Neural progenitor cell (in vitro differentiated cells): ENCODE results near the gene PAQR9. TPM values are rescaled to one million over a fixed set of nuclear protein-coding genes. Genes with fewer than 3 reads are reported as not detected.

Source experiments
- DNase-seq: peaks from one replicate; pipeline ENCODE4 v3.0.0-alpha.2; 2016; ENCODE audit warnings: low spot score
- H2AFZ ChIP-seq: fragments of 200-600 bp; sonication (generic); replicated peaks from 2 replicates; pipeline ENCODE4 v1.6.1; 2016; ENCODE audit warnings: antibody characterized with exemption
- H3F3A ChIP-seq: fragments of 200-600 bp; sonication (generic); 2 replicates; pipeline ENCODE4 v1.6.1; 2016; ENCODE audit warnings: antibody characterized with exemption, low read depth
- H3K27ac ChIP-seq: fragments of 200-600 bp; sonication (generic); 2 replicates; pipeline ENCODE4 v1.5.1; 2016; ENCODE audit warnings: mild to moderate bottlenecking
- H3K27me3 ChIP-seq: fragments of 200-600 bp; sonication (generic); 2 replicates; pipeline ENCODE4 v1.6.1; 2016; ENCODE audit warnings: mild to moderate bottlenecking, moderate library complexity
- H3K36me3 ChIP-seq: fragments of 200-600 bp; sonication (generic); 2 replicates; pipeline ENCODE4 v1.5.1; 2016
- H3K4me1 ChIP-seq: fragments of 200-600 bp; sonication (generic); 2 replicates; pipeline ENCODE4 v1.6.1; 2016; ENCODE audit warnings: mixed run types
- H3K4me2 ChIP-seq: fragments of 200-600 bp; sonication (generic); 2 replicates; pipeline ENCODE4 v1.6.1; 2016
- H3K4me3 ChIP-seq: fragments of 200-600 bp; sonication (generic); 2 replicates; pipeline ENCODE4 v1.5.1; 2016
- H3K79me2 ChIP-seq: fragments of 200-600 bp; sonication (generic); 2 replicates; pipeline ENCODE4 v1.6.1; 2016; ENCODE audit warnings: low read depth
- H3K9ac ChIP-seq: fragments of 200-600 bp; sonication (generic); 2 replicates; pipeline ENCODE4 v1.6.1; 2016
- H3K9me3 ChIP-seq: fragments of 200-600 bp; sonication (generic); 2 replicates; pipeline ENCODE4 v1.5.1; 2016; ENCODE audit warnings: low read depth
- H4K20me1 ChIP-seq: fragments of 200-600 bp; sonication (generic); 2 replicates; pipeline ENCODE4 v1.6.1; 2016; ENCODE audit warnings: low read depth
- H3K27ac Mint-ChIP-seq: 3 replicates; pipeline ENCODE4 v1.8.0; 2021; ENCODE audit warnings: mixed read lengths
- H3K27me3 Mint-ChIP-seq: 2 replicates; pipeline ENCODE4 v1.8.0; 2022; ENCODE audit warnings: low read depth, mild to moderate bottlenecking, inconsistent platforms, moderate library complexity, mixed read lengths; ENCODE audit not compliant: insufficient read depth
- H3K36me3 Mint-ChIP-seq: 3 replicates; pipeline ENCODE4 v1.8.0; 2021; ENCODE audit warnings: mixed read lengths
- H3K4me1 Mint-ChIP-seq: 3 replicates; pipeline ENCODE4 v1.8.0; 2021; ENCODE audit warnings: mixed read lengths
- H3K4me3 Mint-ChIP-seq: 3 replicates; pipeline ENCODE4 v1.8.0; 2021; ENCODE audit warnings: mild to moderate bottlenecking, moderate library complexity, mixed read lengths
- H3K9me3 Mint-ChIP-seq: 3 replicates; pipeline ENCODE4 v1.8.0; 2020; ENCODE audit warnings: mixed read lengths
- CTCF ChIP-seq: fragments of 200-600 bp; sonication (generic); IDR thresholded peaks from 2 replicates; pipeline ENCODE4 v1.5.1; 2017; ENCODE audit warnings: antibody characterized with exemption, mild to moderate bottlenecking
- EZH2 ChIP-seq: fragments of 200-600 bp; sonication (generic); IDR thresholded peaks from 2 replicates; pipeline ENCODE4 v1.6.1; 2017; ENCODE audit warnings: antibody characterized with exemption, mild to moderate bottlenecking, moderate library complexity
- EZH2phosphoT487 ChIP-seq: fragments of 200-600 bp; sonication (generic); IDR thresholded peaks from 2 replicates; pipeline ENCODE4 v1.6.1; 2017; ENCODE audit warnings: antibody characterized with exemption
- total RNA-seq: library from RNA; depleted of rRNA; stranded (reverse); fragments of >200 nt; gene quantifications from 2 replicates; pipeline ENCODE4 v1.2.3, GENCODE V29; 2015; ENCODE audit warnings: low replicate concordance

Gene PAQR9
- total RNA-seq, 1 donor from 2014 or later: 2.2 TPM

GRCh38 chr3:142953443-142953842, 10.0 kb downstream of the PAQR9 start:
- Histone ChIP-seq H3K4me2 (no peak overlapping the region), H3K9me3 (no peaks in the 10 kb centered on the region), H2AFZ (no peak overlapping the region), H3K4me3 (no peak overlapping the region), H3K9ac (no peak overlapping the region), H3K4me1 (no peaks in the 10 kb centered on the region), H4K20me1 (no peaks in the 10 kb centered on the region), H3K27ac (no peak overlapping the region), H3K36me3 (no peaks in the 10 kb centered on the region), H3K27me3 (no peaks in the 10 kb centered on the region), H3F3A (no peaks in the 10 kb centered on the region), H3K79me2 (no peaks in the 10 kb centered on the region)
- TF ChIP-seq CTCF (no peak), EZH2 (no peak), EZH2phosphoT487 (no peak)
- Mint-ChIP-seq H3K36me3 (no peaks in the 10 kb centered on the region), H3K4me1 (peaks cover 27% of the 10 kb centered on the region), H3K27me3 (peaks cover 2% of the 10 kb centered on the region), H3K9me3 (no peaks in the 10 kb centered on the region), H3K27ac (no peak overlapping the region), H3K4me3 (no peak overlapping the region)
- DNase-seq: no peak

GRCh38 chr3:142952272-142953193, 10.9 kb downstream of the PAQR9 start:
- Histone ChIP-seq H3K9me3 (no peaks in the 10 kb centered on the region), H3K4me2 (no peak overlapping the region), H3K4me1 (no peaks in the 10 kb centered on the region), H3F3A (no peaks in the 10 kb centered on the region), H3K9ac (no peak overlapping the region), H4K20me1 (no peaks in the 10 kb centered on the region), H3K27me3 (no peaks in the 10 kb centered on the region), H3K36me3 (no peaks in the 10 kb centered on the region), H3K27ac (no peak overlapping the region), H2AFZ (peak overlapping the region; percentile 33), H3K4me3 (no peak overlapping the region), H3K79me2 (no peaks in the 10 kb centered on the region)
- Mint-ChIP-seq H3K9me3 (peaks cover 3% of the 10 kb centered on the region), H3K4me1 (peaks cover 26% of the 10 kb centered on the region), H3K4me3 (no peak overlapping the region), H3K27me3 (peaks cover 2% of the 10 kb centered on the region), H3K36me3 (no peaks in the 10 kb centered on the region), H3K27ac (no peak overlapping the region)
- TF ChIP-seq EZH2phosphoT487 (no peak), EZH2 (no peak), CTCF (no peak)
- DNase-seq: no peak

GRCh38 chr3:142951794-142952193, 11.7 kb downstream of the PAQR9 start:
- no peaks in the 10 kb centered on the region for H3K27me3 ChIP-seq

More at GRCh38 chr3:142951794-142952193, 11.7 kb downstream of the PAQR9 start:
- Mint-ChIP-seq H3K4me3 (no peak overlapping the region), H3K36me3 (no peaks in the 10 kb centered on the region), H3K27ac (no peak overlapping the region), H3K27me3 (peaks cover 2% of the 10 kb centered on the region), H3K9me3 (peaks cover 3% of the 10 kb centered on the region), H3K4me1 (peaks cover 18% of the 10 kb centered on the region)
- H3K9ac ChIP-seq: no peak overlapping the region
- H3K36me3 ChIP-seq: no peaks in the 10 kb centered on the region
- H2AFZ ChIP-seq: no peak overlapping the region
- no peak overlapping the region for H3K4me2 ChIP-seq
- no peaks in the 10 kb centered on the region for H3K79me2 ChIP-seq
- H3K27ac ChIP-seq: no peak overlapping the region
- no peaks in the 10 kb centered on the region for H3K9me3 ChIP-seq
- H3K4me3 ChIP-seq: no peak overlapping the region
- no peaks in the 10 kb centered on the region for H4K20me1 ChIP-seq
- no peaks in the 10 kb centered on the region for H3F3A ChIP-seq
- DNase-seq: no peak
- H3K4me1 ChIP-seq: no peaks in the 10 kb centered on the region
- TF ChIP-seq EZH2phosphoT487: no peak
- no peak for TF ChIP-seq CTCF
- no peak for TF ChIP-seq EZH2
